Measurements from ENCODE around the gene GPLD1.

GPLD1 gene

GRCh38 chr6:24440897-24441598, 48.3 kb downstream of the GPLD1 start:
- no peaks in the 10 kb centered on the region for H3K36me3 Mint-ChIP-seq (ENCODE audit: low read depth)
- no peak overlapping the region for H3K27ac Mint-ChIP-seq
- no peak overlapping the region for H3K4me3 Mint-ChIP-seq
- H3K4me1 Mint-ChIP-seq, result no peaks in the 10 kb centered on the region
- TF ChIP-seq CTCF (IDR thresholded peaks at IDR 0.05; ENCODE audit: unreplicated experiment in 3 of 3), result no peak
- H3K27me3 Mint-ChIP-seq (ENCODE audit: low read depth), result no peaks in the 10 kb centered on the region
- H3K9me3 Mint-ChIP-seq, result no peaks in the 10 kb centered on the region

GRCh38 chr6:24439858-24440539, 49.4 kb downstream of the GPLD1 start:
- no peaks in the 10 kb centered on the region for H3K9me3 Mint-ChIP-seq
- H3K4me1 Mint-ChIP-seq, result no peaks in the 10 kb centered on the region
- H3K27me3 Mint-ChIP-seq (ENCODE audit: low read depth), result no peaks in the 10 kb centered on the region
- no peak overlapping the region for H3K4me3 Mint-ChIP-seq
- TF ChIP-seq CTCF (IDR thresholded peaks at IDR 0.05; ENCODE audit: unreplicated experiment in 3 of 3), result no peak
- H3K27ac Mint-ChIP-seq, result no peak overlapping the region
- H3K36me3 Mint-ChIP-seq (ENCODE audit: low read depth), result no peaks in the 10 kb centered on the region

GRCh38 chr6:24436979-24437378, 52.4 kb downstream of the GPLD1 start:
- no peaks in the 10 kb centered on the region for H3K4me1 Mint-ChIP-seq
- peaks cover 5% of the 10 kb centered on the region for H3K36me3 Mint-ChIP-seq (ENCODE audit: low read depth)
- H3K27ac Mint-ChIP-seq, result no peak overlapping the region
- TF ChIP-seq CTCF (IDR thresholded peaks at IDR 0.05; ENCODE audit: unreplicated experiment in 3 of 3), result no peak
- no peak overlapping the region for H3K4me3 Mint-ChIP-seq
- H3K9me3 Mint-ChIP-seq, result no peaks in the 10 kb centered on the region
- H3K27me3 Mint-ChIP-seq (ENCODE audit: low read depth), result no peaks in the 10 kb centered on the region

- no peak overlapping the region for H3K4me3 Mint-ChIP-seq
- H3K36me3 Mint-ChIP-seq (ENCODE audit: low read depth), result peaks cover 17% of the 10 kb centered on the region
- no peak overlapping the region for H3K27ac Mint-ChIP-seq
- no peaks in the 10 kb centered on the region for H3K27me3 Mint-ChIP-seq (ENCODE audit: low read depth)
- no peaks in the 10 kb centered on the region for H3K4me1 Mint-ChIP-seq
- H3K9me3 Mint-ChIP-seq, result no peaks in the 10 kb centered on the region
- no peak for TF ChIP-seq CTCF (IDR thresholded peaks at IDR 0.05; ENCODE audit: unreplicated experiment in 3 of 3)
Observed at GRCh38 chr6:24432611-24433010, 56.8 kb downstream of the GPLD1 start.

- Mint-ChIP-seq H3K27me3 (ENCODE audit: low read depth) (no peaks in the 10 kb centered on the region), H3K4me3 (no peak overlapping the region), H3K9me3 (no peaks in the 10 kb centered on the region), H3K36me3 (ENCODE audit: low read depth) (peaks cover 23% of the 10 kb centered on the region), H3K27ac (no peak overlapping the region), H3K4me1 (no peaks in the 10 kb centered on the region)
- peak; percentile 46 to 62 (median 56) for TF ChIP-seq CTCF (IDR thresholded peaks at IDR 0.05; ENCODE audit: unreplicated experiment in 3 of 3)
Observed at GRCh38 chr6:24431045-24431451, 58.3 kb downstream of the GPLD1 start.

- H3K4me3 Mint-ChIP-seq, result no peak overlapping the region
- H3K36me3 Mint-ChIP-seq (ENCODE audit: low read depth), result peaks cover 24% of the 10 kb centered on the region
- no peak for TF ChIP-seq CTCF (IDR thresholded peaks at IDR 0.05; ENCODE audit: unreplicated experiment in 3 of 3)
- no peaks in the 10 kb centered on the region for H3K9me3 Mint-ChIP-seq
- no peaks in the 10 kb centered on the region for H3K4me1 Mint-ChIP-seq
- no peak overlapping the region for H3K27ac Mint-ChIP-seq
- H3K27me3 Mint-ChIP-seq (ENCODE audit: low read depth), result no peaks in the 10 kb centered on the region
Observed at GRCh38 chr6:24430086-24430485, 59.3 kb downstream of the GPLD1 start.
